HT-29 (cell line): ENCODE data around the gene FGA. TPM values are rescaled to one million over a fixed set of nuclear protein-coding genes. Genes with fewer than 3 reads are reported as not detected.

Experiments used
- DNase-seq: peaks from one replicate; pipeline ENCODE4 v3.0.0-alpha.2; 2015; ENCODE audit warnings: low spot score
- total RNA-seq: library from RNA; depleted of rRNA; stranded (reverse); fragments of >200 nt; shearing (Covaris generic); gene quantifications from 2 replicates; pipeline ENCODE4 v1.2.3, GENCODE V29; 2014

FGA gene
- total RNA-seq, 1 experiment from 2014 or later = not detected

DNA sequence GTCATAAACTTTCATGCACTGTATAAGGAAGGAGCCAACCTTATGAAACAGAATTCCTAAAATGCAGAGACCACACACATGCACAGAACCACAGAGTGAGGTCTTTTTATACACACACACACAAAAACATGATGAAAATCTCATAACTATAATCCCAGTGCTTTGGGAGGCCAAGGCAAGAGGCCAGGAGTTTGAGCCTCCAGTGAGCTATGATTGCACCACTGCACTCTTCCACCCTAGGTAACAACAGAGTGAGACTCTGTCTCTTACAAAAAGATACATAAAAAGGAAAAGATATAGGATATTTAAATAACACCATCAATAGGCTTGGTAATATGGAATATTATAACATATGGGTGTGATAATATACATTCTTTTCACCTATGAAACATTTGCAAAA, 10.6 kb downstream of the FGA start:
- DNase-seq = no peak

DNA sequence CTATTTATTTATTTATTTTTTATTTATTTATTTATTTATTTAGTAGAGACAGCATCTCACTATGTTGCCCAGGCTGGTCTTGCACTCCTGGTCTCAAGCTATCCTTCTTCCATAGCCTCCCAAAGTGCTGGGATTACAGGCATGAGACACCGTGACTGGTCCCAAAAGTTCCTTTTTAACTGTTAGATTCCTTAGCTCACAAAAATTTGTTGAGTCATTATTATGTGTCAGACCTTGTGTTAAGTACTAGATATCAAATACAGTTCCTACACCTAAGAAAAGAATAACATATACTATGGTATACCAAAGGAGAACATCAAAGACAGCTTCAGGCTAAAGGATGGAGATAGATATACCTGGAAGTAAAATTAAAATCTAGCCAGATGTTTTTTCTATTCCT, 11.6 kb downstream of the FGA start:
- DNase-seq = no peak

DNA sequence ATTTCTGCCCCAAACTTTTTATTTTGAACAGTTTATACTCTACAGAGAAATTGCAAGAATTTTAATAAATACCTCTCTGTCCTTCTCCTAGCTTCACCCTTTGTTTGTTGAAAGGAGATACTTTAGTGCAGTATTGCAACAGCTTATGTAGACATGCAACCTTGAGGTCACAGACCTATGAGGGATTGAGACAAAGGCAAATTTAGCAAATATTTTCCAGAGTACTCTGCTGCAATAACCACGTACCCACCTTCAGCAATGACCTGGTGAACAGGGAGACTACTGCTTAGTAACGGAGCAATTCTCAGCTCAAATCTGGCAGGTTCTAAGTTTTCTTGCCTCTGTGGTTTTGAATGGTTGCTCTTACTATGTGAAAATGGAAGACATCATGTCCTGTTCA, 13.2 kb downstream of the FGA start:
- no peak for DNase-seq

DNA sequence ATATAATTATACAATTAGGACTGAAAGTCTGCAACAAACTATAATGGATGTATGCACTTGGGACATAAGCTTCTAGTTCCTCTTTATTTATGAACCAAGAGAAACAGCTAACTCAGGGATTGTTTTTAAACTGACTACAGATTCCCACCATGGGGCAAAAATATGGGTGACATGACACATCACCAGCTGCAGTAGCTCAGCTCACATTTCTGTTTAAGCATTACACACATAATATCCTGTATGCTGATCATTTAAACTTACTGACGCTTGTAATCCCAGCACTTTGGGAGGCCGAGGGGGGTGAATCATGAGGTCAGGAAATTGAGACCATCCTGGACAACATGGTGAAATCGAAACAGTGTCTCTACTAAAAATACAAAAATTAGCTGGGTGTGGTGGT, 16.2 kb downstream of the FGA start:
- no peak for DNase-seq

DNA sequence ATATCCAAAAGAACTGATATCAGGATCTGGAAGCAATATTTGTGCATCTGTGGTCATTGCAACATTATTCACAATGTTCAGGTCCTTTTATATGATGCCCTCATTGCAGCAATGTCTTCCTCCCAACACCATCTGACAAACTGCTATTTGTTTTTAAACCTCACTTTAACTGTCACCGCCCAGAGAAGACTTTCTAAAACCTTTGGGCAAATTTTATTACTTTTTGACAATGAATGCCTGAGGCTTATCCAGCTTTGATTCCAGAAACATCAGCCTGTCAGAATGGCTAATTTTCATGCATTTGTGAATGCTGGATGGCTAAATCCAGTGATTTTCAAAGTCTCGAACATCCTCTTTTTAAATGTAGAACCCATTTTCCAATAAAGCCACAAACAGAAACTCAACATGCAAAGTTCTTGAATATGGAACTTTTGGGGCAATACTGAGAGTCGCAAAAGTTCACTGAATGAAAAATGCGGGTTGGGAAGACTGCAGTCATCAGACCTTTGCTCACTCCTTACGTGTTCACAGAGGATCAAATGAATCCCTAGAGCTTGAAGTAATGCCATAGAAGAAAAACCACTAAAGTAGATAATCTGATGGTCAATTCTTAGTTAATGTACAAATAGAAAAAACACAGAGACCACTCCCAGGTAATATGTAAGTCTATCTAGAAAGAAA, 17.2 kb downstream of the FGA start:
- DNase-seq = no peak

DNA sequence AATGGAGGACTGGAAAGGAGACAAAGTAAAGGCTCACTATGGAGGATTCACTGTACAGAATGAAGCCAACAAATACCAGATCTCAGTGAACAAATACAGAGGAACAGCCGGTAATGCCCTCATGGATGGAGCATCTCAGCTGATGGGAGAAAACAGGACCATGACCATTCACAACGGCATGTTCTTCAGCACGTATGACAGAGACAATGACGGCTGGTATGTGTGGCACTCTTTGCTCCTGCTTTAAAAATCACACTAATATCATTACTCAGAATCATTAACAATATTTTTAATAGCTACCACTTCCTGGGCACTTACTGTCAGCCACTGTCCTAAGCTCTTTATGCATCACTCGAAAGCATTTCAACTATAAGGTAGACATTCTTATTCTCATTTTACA, 21.0 kb downstream of the FGA start:
- no peak for DNase-seq

DNA sequence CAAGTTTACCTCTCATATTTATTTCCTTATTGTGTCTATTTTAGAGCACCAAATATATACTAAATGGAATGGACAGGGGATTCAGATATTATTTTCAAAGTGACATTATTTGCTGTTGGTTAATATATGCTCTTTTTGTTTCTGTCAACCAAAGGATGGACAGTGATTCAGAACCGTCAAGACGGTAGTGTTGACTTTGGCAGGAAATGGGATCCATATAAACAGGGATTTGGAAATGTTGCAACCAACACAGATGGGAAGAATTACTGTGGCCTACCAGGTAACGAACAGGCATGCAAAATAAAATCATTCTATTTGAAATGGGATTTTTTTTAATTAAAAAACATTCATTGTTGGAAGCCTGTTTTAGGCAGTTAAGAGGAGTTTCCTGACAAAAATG, 21.5 kb downstream of the FGA start:
- DNase-seq = no peak

DNA sequence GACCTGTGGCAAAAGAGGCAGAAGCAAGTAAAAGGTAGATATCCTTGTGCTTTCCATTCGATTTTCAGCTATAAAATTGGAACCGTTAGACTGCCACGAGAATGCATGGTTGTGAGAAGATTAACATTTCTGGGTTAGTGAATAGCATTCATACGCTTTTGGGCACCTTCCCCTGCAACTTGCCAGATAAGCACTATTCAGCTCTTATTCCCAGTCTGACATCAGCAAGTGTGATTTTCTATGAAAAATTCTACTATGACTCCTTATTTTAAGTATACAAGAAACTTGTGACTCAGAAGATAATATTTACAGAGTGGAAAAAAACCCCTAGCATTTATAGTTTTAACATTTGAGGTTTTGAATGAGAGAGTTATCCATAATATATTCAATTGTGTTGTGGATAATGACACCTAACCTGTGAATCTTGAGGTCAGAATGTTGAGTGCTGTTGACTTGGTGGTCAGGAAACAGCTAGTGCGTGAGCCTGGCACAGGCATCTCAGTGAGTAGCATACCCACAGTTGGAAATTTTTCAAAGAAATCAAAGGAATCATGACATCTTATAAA, 23.8 kb downstream of the FGA start:
- DNase-seq = no peak

DNA sequence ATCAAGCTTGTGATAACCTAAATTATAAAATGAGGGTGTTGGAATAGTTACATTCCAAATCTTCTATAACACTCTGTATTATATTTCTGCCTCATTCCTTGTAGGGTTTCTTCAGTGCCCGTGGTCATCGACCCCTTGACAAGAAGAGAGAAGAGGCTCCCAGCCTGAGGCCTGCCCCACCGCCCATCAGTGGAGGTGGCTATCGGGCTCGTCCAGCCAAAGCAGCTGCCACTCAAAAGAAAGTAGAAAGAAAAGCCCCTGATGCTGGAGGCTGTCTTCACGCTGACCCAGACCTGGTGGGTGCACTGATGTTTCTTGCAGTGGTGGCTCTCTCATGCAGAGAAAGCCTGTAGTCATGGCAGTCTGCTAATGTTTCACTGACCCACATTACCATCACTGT, 24.8 kb downstream of the FGA start:
- no peak for DNase-seq

DNA sequence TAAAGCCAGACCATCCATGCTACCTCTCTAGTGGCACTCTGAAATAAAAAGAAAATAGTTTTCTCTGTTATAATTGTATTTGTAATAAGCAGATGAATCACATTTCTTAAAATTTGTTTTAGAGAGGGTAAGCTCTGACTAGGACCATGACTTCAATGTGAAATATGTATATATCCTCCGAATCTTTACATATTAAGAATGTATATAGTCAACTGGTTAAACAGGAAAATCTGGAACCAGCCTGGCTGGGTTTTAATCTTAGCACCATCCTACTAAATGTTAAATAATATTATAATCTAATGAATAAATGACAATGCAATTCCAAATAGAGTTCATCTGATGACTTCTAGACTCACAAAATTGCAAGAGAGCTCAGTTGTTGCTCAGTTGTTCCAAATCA, 26.2 kb downstream of the FGA start:
- no peak for DNase-seq

DNA sequence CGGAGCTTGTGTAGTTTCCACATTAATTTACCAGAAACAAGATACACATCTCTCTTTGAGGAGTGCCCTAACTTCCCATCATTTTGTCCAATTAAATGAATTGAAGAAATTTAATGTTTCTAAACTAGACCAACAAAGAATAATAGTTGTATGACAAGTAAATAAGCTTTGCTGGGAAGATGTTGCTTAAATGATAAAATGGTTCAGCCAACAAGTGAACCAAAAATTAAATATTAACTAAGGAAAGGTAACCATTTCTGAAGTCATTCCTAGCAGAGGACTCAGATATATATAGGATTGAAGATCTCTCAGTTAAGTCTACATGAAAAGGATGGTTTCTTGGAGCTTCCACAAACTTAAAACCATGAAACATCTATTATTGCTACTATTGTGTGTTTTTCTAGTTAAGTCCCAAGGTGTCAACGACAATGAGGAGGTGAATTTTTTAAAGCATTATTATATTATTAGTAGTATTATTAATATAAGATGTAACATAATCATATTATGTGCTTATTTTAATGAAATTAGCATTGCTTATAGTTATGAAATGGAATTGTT, 27.8 kb downstream of the FGA start, which contains the start of gene FGB:
FGB (plus strand) TSS at position 315 of the 558 bp plus-strand sequence; CDS start at position 323, 8 bp downstream.
- DNase-seq = no peak

DNA sequence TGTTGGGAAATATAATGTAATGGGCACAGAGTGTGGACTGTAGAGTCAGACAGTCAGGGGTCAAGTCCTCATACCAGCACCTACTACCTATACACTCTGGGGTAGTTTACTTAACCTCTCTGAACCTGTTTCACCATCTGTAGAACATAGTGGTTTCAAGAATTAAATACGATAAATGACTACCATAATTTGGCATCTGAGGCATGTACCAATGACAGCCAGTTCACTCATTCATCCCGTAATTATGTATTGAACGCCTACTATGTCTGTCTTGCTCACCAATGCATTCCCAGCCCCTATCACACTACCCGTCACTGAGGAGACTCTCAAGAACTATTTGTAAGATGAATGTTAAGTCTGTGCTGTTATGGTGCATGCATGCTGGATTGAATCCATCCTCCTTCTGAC, 29.7 kb downstream of the FGA start:
- no peak for DNase-seq

DNA sequence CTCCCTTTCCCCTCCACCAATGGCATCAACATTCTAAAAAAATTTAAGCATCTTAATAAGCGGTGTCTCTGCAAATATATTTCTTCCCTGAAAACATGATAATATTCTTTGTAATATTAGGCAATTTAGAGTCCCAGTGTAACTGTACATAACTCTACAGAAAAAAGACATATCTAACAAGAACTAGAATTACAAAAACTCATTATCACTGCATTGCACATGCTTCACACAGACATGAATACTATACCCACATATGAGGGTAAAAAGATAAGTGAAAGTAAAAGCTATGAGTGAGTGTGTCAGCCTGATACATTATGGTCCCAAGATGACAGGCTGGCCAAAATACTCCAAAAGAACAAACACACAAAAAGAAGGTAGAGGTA, 30.1 kb downstream of the FGA start:
- no peak for DNase-seq

DNA sequence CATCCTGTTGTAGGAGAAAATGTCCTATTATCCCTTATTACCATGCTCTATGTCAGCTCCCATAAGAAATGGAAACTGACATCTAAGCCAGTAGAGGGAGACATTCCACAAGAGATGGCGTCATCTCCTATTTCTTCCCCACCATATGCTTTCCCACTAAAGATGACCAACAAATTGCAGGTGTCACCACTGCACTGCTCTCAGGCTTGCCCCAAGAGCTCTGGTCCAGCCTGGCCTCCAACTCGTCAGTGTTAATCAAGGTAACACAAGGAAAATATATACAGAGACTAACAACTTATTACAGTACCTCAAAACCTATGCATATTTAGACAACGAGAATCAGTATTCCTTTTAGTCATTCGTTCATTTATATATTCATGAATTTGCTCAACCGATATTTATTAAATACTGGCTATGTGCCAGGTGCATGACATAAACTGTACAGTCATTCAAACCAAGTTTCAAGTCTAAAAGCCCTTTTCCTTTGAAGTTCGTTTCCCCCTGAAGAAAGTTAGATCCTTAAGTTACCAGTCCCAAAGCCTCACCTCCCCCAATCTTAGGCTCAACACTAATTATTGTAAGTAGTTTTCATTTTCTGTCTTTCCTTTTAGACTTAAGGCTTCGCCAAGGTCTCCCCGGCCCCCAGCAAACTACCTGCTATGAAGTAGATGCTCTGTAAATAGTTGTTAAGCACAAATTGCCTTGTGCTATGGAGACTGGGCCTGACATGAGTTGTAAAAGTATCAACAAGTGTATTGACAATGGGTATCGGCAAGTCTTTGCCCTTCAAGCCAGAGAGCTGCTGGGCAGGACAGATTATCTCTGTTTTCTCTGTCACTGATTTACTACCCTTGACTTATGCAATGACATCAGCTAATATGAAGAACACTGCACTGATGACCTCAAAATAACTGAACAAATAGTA, 30.8 kb downstream of the FGA start:
- DNase-seq = peak; percentile 76

DNA sequence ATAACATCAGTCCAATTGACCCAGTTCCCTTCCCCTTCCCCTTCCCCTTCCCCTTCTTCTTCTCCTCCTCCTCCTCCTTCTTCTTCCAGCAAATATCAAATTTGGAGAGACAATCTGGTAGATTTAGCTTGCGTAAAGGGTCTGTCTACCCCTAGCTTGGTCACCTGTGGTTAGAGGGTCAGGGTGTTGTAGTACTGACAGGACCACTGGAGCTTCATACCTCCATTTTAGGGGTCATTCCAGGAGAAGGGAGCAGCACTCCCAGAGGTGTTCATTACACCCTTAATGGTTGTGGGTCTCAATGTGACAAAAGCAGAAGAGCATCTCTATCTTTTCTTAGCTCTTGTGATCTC, 31.4 kb downstream of the FGA start:
- DNase-seq = no peak

DNA sequence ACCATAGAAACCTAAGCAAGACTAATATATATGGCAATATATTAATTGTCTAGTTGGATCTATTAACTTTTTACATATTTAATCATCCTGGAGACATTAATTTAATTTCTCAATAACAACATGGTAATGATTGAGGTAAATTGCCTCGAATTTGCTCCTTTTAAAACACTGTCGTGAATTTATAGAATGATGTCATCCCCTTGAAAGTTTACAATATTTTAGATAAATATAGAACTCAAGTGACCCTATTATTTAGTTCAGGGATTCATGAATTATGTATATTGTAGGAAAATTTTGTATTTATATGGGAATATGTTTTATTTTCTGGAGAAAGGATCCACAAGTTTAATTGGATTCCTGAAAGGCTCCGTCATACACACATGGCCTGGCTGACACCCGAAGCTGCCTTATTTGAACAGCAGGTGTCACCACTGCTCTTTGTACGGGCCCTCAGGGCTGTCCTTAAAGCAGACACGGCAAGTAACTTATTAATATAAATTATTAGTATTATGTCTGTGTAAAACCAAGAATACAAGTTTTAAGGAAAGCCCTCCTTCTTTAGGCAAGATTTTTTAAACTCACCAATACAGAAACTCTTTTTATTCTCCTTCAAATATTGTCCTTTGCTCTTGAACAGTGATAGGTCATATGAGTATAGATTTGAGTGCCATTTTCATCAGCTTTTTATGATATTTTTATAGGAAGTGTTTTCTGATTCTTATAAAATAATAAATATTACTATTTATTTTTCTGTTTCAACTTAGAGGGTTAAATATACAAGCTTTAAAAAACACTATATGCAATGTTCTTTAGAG, 38.5 kb downstream of the FGA start:
- DNase-seq = peak; percentile 80

DNA sequence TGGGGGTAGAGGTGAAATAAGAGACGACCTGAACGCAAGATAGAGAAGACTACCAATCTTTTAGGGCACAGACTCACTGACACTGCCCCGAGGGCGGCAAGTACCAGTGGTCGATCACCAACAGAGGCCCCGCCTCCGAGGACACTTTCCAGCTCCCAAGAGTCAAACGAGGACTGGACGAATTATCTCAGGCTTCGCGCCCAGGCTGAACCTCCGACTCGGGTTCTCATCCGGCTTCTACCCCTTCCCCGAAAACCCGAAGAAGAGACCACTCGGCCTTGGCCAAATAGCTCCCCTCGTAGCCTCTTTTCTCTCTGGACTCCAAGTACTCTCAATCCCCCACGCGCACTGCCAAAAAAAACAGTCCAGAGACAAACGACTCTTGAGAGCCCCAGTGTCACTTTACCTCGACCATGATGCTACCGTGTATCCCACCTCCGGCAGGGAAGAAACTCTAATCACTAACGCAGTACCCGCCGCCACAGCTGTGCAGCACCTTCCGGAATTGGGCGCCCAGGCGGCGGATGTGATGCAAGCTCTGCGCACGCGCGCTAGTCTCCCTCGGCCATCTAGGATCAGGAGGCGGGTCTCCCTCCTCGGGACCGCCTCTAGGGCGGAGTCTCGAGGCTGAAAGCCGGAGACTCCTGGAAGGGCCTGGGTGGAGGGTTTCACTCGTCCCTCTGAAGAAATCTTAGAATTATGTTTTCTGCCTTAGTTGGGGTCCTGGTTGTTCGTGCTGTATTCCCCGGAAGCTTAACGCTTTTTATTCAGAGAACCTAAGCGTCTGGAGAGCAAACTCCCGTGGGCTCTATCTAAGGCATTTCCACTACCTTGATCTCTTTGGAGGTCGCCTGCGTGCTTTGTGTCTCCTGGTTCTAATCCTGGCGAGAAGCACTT, 40.4 kb downstream of the FGA start, which contains the start of gene PLRG1:
PLRG1 (minus strand) TSS at position 507 of the 897 bp plus-strand sequence; CDS start at position 415, 92 bp downstream.
- peak; percentile 97 for DNase-seq

DNA sequence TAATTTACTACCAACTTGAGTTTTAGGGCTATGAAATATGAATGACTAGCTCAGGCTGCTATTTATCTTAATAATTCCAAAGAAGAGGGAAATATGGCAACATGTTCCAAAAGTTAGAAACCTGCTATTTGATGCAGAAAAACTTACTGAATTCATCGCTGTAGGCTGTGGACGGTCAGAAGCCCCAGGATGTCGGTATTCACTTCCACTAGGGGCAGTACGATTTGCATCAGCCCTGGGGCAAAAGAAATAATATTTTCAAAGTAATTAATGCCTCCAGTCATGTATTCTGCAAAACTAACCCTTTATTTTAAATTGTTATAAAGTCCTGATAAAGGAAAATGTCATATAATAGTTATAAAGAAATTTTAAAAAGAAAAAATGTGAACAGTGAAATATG, 44.9 kb downstream of the FGA start:
- DNase-seq = no peak

DNA sequence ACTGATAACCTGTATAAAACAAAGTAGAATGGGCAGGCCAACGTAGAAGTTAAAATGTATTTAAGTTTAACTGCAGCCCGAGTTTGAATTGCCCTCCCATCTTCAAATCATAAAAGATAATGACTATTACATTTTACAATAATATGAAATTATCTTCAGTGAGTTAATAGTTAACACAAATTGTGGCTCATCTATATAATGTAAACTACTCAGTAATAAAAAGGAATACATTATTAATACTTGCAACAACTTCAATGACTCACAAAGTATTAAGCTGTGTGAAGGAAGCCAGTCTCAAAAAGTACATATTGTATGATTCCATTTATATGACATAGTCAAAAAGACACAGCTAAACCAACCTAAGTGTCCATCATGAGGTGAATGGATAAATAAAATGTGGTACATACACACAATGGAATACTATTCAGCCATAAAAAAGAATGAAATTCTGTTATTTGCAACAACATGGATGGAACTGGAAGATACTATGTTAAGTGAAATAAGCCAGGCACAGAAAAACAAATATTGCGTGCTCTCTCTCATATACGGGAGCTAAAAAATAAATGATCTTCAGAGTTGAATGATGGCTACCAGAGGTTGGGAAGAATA, 48.2 kb downstream of the FGA start:
- DNase-seq = no peak
